Thymus (tissue), 11 donors: ENCODE measurements around the gene NFAT5. TPM values are rescaled to one million over a fixed set of nuclear protein-coding genes. Genes with fewer than 3 reads are reported as not detected.
"Not testable (repeated sequence)": the region's sequence is repeated elsewhere in the genome, so short reads cannot be mapped to it uniquely, and the experiment has no call there.

Experiments used
- DNase-seq, 9 donors: peaks; one replicate each; pipeline ENCODE4 v3.0.0-alpha.2; 2013; ENCODE audit warnings: low spot score in 9 of 9, low read depth in 6 of 9, missing footprints in 1 of 9
- H3K27ac ChIP-seq, 2 donors: one replicate each; pipeline ENCODE4 v1.5.1; 2013; ENCODE audit warnings: control low read depth in 1 of 2, low read depth in 1 of 2, low read length in 1 of 2, mild to moderate bottlenecking in 1 of 2, moderate library complexity in 1 of 2
- H3K27me3 ChIP-seq, 2 donors: one replicate each; pipeline ENCODE4 v1.5.1; 2013; ENCODE audit warnings: low read length in 1 of 2; ENCODE audit not compliant: control insufficient read depth in 2 of 2, insufficient read depth in 1 of 2
- H3K36me3 ChIP-seq, 2 donors: one replicate each; pipeline ENCODE4 v1.5.1; 2013; ENCODE audit warnings: low read length in 1 of 2, mild to moderate bottlenecking in 1 of 2, moderate library complexity in 1 of 2; ENCODE audit not compliant: control insufficient read depth in 2 of 2, insufficient read depth in 2 of 2
- H3K4me1 ChIP-seq, 2 donors: one replicate each; pipeline ENCODE4 v1.5.1; 2013; ENCODE audit warnings: low read length in 2 of 2; ENCODE audit not compliant: control insufficient read depth in 2 of 2, insufficient read depth in 2 of 2
- H3K4me3 ChIP-seq, 2 donors: one replicate each; pipeline ENCODE4 v1.5.1; 2013; ENCODE audit warnings: low read length in 2 of 2, control low read depth in 1 of 2, mild to moderate bottlenecking in 1 of 2
- H3K9me3 ChIP-seq, 2 donors: one replicate each; pipeline ENCODE4 v1.5.1; 2013; ENCODE audit warnings: low read length in 1 of 2, mild to moderate bottlenecking in 1 of 2; ENCODE audit not compliant: control insufficient read depth in 2 of 2, insufficient read depth in 1 of 2
- WGBS: extraction: QIAGEN DNeasy Blood & Tissue Kit; methylation state at CpG from one replicate; pipeline ENCODE4 v1.1.7; 2013; 5-methylcytosine and 5-hydroxymethylcytosine counted together
- polyA plus RNA-seq: library from polyadenylated mRNA; stranded (reverse); fragments of 200-250 nt; gene quantifications from one replicate; pipeline ENCODE4 v1.2.3, GENCODE V29; 2013
- total RNA-seq: library from RNA; stranded (reverse); fragments of 120-200 nt; gene quantifications from one replicate; pipeline ENCODE4 v1.2.4, GENCODE V29; 2013
- donor health status: healthy.

The NFAT5 gene
- total and polyA plus RNA-seq, 2 donors = 4.5 to 8.9 TPM

- Histone ChIP-seq H3K9me3 (no peaks in the 10 kb centered on the region), H3K27me3 (no peaks in the 10 kb centered on the region), H3K36me3 (peaks cover 0 to 9% of the 10 kb centered on the region in 2 donors), H3K4me1 (no peaks in the 10 kb centered on the region), H3K27ac (no peak overlapping the region), H3K4me3 (no peak overlapping the region)
- no peak for DNase-seq
- 90% methylated on average over 1 of the region's 1 CpG for WGBS
These were observed 52.5 kb downstream of the NFAT5 start for GRCh38 chr16:69618307-69618706.

- WGBS = 94% methylated on average over 3 of the region's 3 CpGs
- Histone ChIP-seq H3K4me1 (no peaks in the 10 kb centered on the region), H3K36me3 (peaks cover 0 to 9% of the 10 kb centered on the region in 2 donors), H3K4me3 (no peak overlapping the region), H3K27ac (no peak overlapping the region), H3K9me3 (no peaks in the 10 kb centered on the region), H3K27me3 (no peaks in the 10 kb centered on the region)
- DNase-seq = no peak
These were observed 53.0 kb downstream of the NFAT5 start for GRCh38 chr16:69618721-69619120.

- Histone ChIP-seq H3K27ac (no peak overlapping the region), H3K4me1 (no peaks in the 10 kb centered on the region)
These were observed 53.7 kb downstream of the NFAT5 start for GRCh38 chr16:69619514-69619913.

DNA sequence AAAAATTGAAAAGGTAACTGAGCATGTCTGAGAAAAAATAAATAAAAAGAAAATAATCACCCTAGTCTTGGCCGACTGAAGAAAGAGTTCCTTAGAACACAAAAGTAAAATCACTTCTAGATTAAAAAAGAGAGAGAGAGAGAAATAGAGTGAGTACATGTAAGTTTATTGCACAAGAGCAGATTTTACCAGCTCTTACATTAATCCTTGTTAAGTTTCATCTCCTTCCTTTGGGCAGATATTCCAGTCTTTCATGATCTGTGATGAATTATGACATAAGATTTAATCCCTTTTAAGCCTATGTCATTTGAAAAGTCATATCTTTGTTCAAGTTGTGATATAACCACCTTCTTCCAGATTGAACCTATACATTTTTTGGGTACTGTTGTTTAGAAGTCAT lies 54.8 kb downstream of the NFAT5 start:
- no peaks in the 10 kb centered on the region for H3K27me3 ChIP-seq
- no peak overlapping the region for H3K27ac ChIP-seq
- no peaks in the 10 kb centered on the region for H3K4me1 ChIP-seq
- WGBS = 92% methylated on average over 1 of the region's 1 CpG
- H3K9me3 ChIP-seq = no peaks in the 10 kb centered on the region
- DNase-seq = no peak
- H3K4me3 ChIP-seq = no peak overlapping the region
- peaks cover 0 to 9% of the 10 kb centered on the region in 2 donors for H3K36me3 ChIP-seq

More at GRCh38 chr16:69619514-69619913, 53.7 kb downstream of the NFAT5 start:
- Histone ChIP-seq H3K36me3 (peaks cover 0 to 9% of the 10 kb centered on the region in 2 donors), H3K9me3 (no peaks in the 10 kb centered on the region), H3K27me3 (no peaks in the 10 kb centered on the region), H3K4me3 (no peak overlapping the region)
- DNase-seq = no peak

- Histone ChIP-seq H3K4me3 (no peak overlapping the region), H3K4me1 (no peaks in the 10 kb centered on the region), H3K36me3 (peaks cover 0 to 9% of the 10 kb centered on the region in 2 donors), H3K27me3 (no peaks in the 10 kb centered on the region), H3K27ac (no peak overlapping the region), H3K9me3 (no peaks in the 10 kb centered on the region)
- WGBS = 96% methylated on average over 1 of the region's 1 CpG
- DNase-seq = no peak
These were observed 55.5 kb downstream of the NFAT5 start for GRCh38 chr16:69621225-69621624.

DNA sequence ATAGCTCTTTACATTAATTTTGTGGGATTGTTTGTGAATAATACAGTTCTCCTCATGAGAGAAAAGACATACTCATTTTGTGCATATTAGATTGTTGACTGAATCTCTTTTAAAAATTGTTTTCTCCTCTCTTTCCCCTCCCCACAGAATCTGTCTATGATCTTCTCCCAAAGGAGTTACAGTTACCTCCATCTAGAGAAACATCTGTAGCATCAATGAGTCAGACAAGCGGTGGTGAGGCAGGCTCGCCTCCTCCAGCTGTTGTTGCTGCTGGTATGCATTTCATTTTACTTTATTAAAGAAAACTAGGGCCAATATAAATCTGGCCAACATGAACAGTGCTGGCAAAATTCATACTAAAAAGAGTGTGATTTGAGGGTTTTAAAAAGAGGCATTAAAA lies 60.5 kb downstream of the NFAT5 start:
- DNase-seq = no peak
- Histone ChIP-seq H3K36me3 (peaks cover 0 to 13% of the 10 kb centered on the region in 2 donors), H3K4me3 (no peak overlapping the region), H3K9me3 (no peaks in the 10 kb centered on the region), H3K27me3 (no peaks in the 10 kb centered on the region), H3K27ac (no peak overlapping the region), H3K4me1 (no peaks in the 10 kb centered on the region)
- WGBS = 95% methylated on average over 2 of the region's 2 CpGs

DNA sequence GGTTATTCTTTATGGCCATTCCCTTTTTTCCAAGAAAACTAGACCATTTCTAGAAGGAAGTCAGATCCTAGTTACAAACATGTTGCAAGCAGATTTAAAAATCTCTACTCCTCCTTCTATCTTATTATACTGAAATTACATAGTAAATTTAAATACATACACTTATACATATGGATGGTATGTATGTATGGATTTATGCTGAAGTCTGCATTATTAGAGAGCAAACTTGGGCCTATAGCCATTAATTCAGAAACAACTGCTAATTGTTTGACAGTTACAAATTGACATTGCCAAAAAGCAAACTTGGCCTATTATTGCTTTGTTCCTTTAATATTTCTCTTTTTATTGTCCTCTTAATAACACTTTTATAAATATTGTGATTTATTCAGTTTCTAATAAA lies 67.1 kb downstream of the NFAT5 start:
- Histone ChIP-seq H3K27me3 (no peaks in the 10 kb centered on the region), H3K27ac (no peak overlapping the region), H3K4me3 (no peak overlapping the region), H3K4me1 (no peaks in the 10 kb centered on the region), H3K9me3 (peaks cover 2 to 13% of the 10 kb centered on the region in 2 donors), H3K36me3 (peaks cover 10 to 16% of the 10 kb centered on the region in 2 donors)
- no peak for DNase-seq

DNA sequence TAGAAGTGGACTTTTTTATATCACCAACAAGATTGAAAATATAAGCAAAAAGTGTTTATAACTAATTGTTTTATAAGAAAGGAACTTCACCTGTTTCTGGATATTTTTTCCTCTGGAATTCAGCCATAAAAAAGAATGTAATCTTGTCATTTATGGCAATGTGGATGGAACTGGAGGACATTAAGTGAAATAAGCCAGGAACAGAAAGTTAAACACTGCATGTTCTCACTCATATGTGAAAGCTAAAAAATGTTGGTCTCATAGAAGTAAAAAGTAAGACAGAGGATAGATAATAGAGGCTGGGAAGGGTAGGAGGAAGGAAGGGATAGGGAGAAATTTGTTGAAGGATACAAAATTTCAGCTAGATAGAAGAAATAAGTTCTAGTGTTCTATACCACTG lies 67.6 kb downstream of the NFAT5 start:
- DNase-seq = no peak
- no peak overlapping the region for H3K27ac ChIP-seq
- H3K4me3 ChIP-seq = no peak overlapping the region
- peaks cover 2 to 13% of the 10 kb centered on the region in 2 donors for H3K9me3 ChIP-seq
- H3K36me3 ChIP-seq = peaks cover 10 to 16% of the 10 kb centered on the region in 2 donors
- no peaks in the 10 kb centered on the region for H3K27me3 ChIP-seq
- H3K4me1 ChIP-seq = no peaks in the 10 kb centered on the region

- H3K4me3 ChIP-seq, H3K4me1 ChIP-seq, H3K27me3 ChIP-seq, DNase-seq, H3K27ac ChIP-seq: not testable (repeated sequence)
- over 99% methylated on average over 3 of the region's 3 CpGs for WGBS
- H3K9me3 ChIP-seq = peaks cover 2 to 13% of the 10 kb centered on the region in 2 donors
- H3K36me3 ChIP-seq = peaks cover 10 to 13% of the 10 kb centered on the region in 2 donors
These were observed 70.9 kb downstream of the NFAT5 start for GRCh38 chr16:69636563-69637146.
